ENCODE measurements around the gene ABHD12.
"Not testable (repeated sequence)": the region's sequence is repeated elsewhere in the genome, so short reads cannot be mapped to it uniquely, and the experiment has no call there.

ABHD12 gene

GRCh38 chr20:25353353-25353746 lies 37.3 kb downstream of the ABHD12 start:
- no peak for DNase-seq

DNA sequence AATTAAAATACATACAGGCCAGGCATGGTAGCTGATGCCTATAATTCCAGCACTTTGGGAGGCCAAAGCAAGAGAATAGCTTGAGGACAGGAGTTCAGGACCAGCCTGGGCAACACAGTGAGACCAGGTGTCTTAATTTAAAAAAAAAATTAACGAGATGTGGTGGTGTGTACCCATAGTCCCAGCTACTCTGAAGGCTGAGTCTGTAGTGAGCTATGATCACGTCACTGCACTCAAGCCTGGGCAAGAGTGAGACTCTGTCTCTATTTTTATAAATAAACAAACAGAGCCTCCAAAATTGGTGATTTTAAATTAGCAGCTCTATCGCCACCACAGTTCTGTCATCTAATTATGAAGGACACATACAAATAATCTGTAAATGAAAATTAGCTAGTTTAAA lies 37.9 kb downstream of the ABHD12 start:
- no peak for DNase-seq

DNA sequence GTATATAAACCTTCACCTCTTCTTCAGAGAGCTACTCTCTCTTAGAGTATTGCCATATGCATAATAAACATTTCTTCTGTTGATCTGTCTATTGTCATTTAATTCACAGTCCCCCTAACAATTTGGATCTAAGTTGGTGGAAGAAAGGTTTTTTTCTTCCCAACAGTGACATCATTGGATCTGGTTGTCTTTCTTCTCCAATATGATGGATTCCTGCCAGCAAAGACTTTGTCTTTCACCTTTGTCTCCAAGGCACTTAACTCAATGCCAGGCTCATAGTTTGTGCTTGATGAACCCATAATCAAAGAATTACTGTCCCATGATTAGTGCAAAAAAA lies 39.6 kb downstream of the ABHD12 start:
- DNase-seq: no peak

- no peak for DNase-seq
Measured at GRCh38 chr20:25346349-25346748, 44.3 kb downstream of the ABHD12 start.

DNA sequence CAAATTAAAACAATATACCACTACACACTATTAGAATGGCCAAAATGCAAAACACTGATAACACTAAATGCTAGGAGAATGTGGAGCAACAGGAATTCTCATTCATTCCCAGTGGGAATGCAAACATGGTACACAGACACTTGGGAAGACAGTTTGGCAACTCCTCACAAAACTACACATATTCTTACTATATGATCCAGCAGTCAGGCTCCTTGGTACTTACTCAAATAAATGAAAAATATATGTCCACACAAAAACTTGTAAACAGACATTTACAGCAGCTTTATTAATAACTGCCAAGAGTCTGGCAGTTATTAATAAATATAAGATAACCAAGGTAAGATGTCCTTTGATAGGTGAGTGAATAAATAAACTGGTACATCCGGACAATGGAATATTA lies 44.9 kb downstream of the ABHD12 start:
- no peak for DNase-seq

- DNase-seq: no peak
Measured at GRCh38 chr20:25344634-25345033, 46.0 kb downstream of the ABHD12 start.

GRCh38 chr20:25341716-25342680 lies 48.6 kb downstream of the ABHD12 start:
- DNase-seq: no peak

DNA sequence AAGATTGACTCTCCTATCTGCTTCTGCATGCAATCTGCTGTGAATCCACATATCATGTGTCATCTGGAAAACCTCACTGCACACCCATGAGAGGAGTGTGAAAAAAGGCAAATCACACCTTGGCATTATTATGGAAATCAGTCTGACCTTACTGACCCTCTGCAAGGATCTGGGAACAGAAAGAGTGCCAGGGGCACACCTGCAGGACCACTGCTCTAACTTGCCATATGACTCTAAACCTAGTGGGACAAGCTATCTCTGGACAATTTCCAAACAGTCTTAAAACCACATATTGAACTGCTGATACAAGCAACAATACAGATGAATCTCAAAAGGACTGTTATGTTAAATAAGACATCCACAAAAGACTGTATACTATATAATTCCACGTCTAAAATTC lies 50.3 kb downstream of the ABHD12 start:
- no peak for DNase-seq

GRCh38 chr20:25339608-25340007 lies 51.0 kb downstream of the ABHD12 start:
- no peak for DNase-seq

DNA sequence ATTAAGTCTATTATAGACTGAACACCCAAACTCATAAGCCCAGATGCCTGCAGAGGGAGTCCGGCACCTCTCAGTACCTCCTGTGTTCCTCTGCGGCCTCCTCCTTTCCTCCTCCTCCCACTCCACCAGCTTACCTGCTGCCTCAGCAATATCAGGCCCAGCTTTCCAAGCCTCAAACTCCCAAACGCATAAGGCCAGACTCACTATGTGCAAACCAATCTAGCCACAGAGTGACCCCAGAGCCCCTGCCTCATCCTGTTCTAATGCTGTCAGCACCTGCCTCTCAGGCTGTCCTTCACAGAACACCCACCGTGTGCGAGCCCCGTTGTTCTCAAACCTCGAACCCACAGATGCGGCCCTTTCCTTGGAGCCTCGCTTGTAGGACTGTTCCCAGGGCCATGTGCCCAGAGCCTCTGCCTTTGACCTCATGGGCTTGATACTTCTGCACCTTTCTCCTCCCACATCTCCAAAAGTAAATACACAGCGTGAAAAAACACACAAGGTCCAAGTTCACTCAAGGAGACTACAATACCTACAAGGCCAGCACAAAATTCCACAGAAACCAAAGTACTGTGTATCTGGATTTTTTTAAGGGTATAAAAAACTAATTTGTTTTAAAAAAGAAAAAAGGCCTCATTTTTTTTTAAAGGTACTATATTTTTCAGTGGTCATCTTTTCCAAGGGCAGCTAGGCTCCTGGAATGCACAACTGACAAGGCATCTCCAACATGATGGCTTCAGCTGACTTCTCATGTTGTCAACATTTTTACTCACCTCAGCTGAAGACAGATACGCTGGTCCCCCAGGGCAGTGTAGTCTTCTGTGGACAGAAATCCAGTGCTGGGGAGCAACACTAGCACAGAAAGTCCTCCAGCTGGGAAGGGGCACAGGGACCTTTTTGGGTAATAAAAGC lies 52.3 kb downstream of the ABHD12 start:
- DNase-seq: no peak

GRCh38 chr20:25336561-25337422 lies 53.8 kb downstream of the ABHD12 start:
- DNase-seq: no peak

GRCh38 chr20:25334972-25335371 lies 55.7 kb downstream of the ABHD12 start:
- not testable (repeated sequence) for DNase-seq

- DNase-seq: no peak
Measured at GRCh38 chr20:25328954-25329498, 61.6 kb downstream of the ABHD12 start.

GRCh38 chr20:25327521-25328235 lies 63.0 kb downstream of the ABHD12 start:
- DNase-seq: no peak

DNA sequence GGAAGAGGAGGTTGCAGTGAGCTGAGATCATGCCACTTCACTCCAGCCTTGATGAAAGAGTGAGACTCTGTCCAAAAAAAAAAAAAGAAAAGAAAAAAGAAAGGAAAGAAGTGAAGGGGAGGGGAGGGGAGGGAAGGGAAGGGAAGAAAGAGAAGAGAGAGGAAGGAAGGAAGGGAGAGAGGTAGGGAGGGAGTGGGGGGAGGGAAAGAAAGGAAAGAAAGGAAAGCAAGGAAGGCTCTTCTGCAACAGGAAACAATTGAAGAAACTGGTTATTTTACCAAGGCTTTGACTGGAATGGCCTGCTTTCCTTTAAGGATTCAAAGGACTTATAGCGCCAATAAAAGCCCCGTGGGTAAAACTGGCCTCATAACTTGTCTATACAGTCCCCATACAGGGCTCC lies 64.6 kb downstream of the ABHD12 start:
- no peak for DNase-seq

GRCh38 chr20:25325073-25325472 lies 65.6 kb downstream of the ABHD12 start:
- no peak for DNase-seq

GRCh38 chr20:25324412-25324811 lies 66.2 kb downstream of the ABHD12 start:
- DNase-seq: no peak

DNA sequence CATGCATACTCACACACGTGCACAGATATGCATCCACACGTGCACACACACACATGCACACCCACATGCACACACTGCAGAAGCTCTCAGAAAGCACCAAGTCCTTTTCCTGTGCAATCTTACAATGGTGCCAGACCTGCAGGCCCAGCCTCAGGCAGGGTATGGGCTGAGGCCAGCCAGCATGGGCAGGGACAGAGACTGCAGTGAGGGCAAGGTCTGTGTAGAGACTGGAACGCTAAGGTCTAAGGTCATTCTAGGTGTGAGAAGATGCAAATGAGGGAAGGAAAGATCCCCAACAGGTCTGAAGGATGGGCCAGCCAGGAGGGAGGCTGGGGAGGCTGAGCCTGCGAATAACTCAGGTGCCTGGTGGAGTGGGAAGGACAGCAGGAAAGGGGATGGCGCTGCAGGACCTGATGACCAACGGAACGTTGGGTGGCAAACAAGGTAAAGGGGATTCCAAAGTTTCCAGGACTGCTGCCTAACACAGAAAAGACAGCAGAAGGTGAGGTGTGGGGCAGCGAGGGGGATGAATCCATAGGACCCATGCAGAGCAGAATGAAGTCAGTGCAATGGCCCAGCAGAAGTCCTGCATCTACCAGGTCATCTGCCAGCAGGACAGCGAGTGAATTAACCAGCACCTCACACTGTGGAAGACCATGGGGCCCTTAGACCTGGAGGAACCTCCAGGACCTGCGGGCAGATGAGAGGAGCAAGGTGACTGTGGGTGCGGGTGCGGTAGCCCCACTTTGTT lies 67.0 kb downstream of the ABHD12 start:
- no peak for DNase-seq

DNA sequence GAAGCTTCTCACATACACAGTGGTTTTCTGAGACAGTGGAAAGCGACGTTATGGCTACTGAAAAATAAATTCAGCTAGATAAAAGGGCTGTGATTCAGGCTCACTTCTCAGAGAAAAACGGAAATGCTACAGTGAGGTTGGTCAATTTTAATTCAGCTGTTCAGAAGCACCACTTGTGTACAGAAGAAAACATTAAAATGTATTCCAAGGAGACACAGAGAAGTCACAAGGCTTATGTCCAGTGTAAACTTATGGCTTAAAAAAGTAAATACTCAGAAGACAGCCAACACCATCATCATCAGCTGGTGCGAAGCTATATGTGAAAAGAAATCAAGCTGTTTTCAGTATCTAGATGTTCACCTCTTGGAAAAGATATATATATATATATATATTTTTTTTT lies 68.6 kb downstream of the ABHD12 start:
- DNase-seq: no peak

DNA sequence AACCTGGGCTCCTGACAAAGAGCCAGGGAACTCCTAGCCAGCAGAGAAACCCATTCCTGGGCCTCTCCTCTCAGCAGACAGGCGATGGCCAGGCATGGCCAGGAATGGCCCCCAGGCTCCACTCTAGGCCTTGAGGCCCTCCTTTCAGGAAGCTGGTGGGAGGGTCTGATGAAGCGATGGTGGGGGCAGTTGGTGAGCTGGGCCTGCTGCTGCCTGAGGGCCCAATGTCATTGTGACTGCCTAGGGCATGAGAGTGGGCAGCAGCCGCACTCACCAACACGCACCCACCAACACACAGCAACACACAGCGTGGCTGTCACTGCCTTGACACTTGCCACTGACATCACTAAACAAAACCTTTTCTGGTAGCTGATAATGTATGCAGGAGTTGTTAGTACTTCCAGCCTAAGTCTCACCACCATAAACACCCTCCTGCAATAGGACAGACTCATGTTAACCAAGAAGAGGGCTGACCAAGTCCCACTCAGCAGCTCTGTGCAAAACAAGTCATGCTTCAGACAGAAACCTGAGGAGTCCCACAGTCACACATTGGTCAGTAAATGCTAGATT lies 69.3 kb downstream of the ABHD12 start:
- DNase-seq: no peak
